ENCODE results near the gene TIAL1. TPM values are rescaled to one million over a fixed set of nuclear protein-coding genes. Genes with fewer than 3 reads are reported as not detected.

The TIAL1 gene
- total and polyA plus RNA-seq, 4 donors, result 44.0 to 149 (median 65.4) TPM

GRCh38 chr10:119640384-119640783 is 43.6 kb upstream of the TIAL1 start:
- 93% methylated on average over 6 of the region's 6 CpGs for WGBS, 2 donors
- ATAC-seq (ENCODE audit: insufficient read depth, low FRiP score) (no peak), DNase-seq (no peak)
- Histone ChIP-seq H3K27me3 (ENCODE audit: control insufficient read depth in 3 of 3, insufficient read depth in 3 of 3, low read length in 2 of 3) (no peaks in the 10 kb centered on the region), H3K9me3 (ENCODE audit: control insufficient read depth in 4 of 4, insufficient read depth in 3 of 4, low read length in 3 of 4) (peaks cover 0 to 3% (median 0%) of the 10 kb centered on the region in 4 donors), H3K36me3 (ENCODE audit: control insufficient read depth in 4 of 4, insufficient read depth in 4 of 4, low read length in 4 of 4) (no peaks in the 10 kb centered on the region), H3K4me3 (no peak overlapping the region), H3K27ac (ENCODE audit: low read depth in 1 of 2, low read length in 1 of 2) (no peak overlapping the region), H3K4me1 (ENCODE audit: control insufficient read depth in 5 of 5, insufficient read depth in 5 of 5, low read length in 5 of 5) (no peaks in the 10 kb centered on the region), H3K9ac (ENCODE audit: insufficient read depth in 1 of 2, low read length in 2 of 2) (no peak overlapping the region)
- TF ChIP-seq CTCF (IDR thresholded peaks at IDR 0.05; ENCODE audit: control extremely low read depth, extremely low read depth), result no peak

- H3K9ac ChIP-seq (ENCODE audit: insufficient read depth in 1 of 2, low read length in 2 of 2), result no peak overlapping the region
- H3K9me3 ChIP-seq (ENCODE audit: control insufficient read depth in 4 of 4, insufficient read depth in 3 of 4, low read length in 3 of 4), result no peaks in the 10 kb centered on the region
- no peak overlapping the region for H3K4me3 ChIP-seq
- no peak for TF ChIP-seq CTCF (IDR thresholded peaks at IDR 0.05; ENCODE audit: control extremely low read depth, extremely low read depth)
- H3K36me3 ChIP-seq (ENCODE audit: control insufficient read depth in 4 of 4, insufficient read depth in 4 of 4, low read length in 4 of 4), result no peaks in the 10 kb centered on the region
- no peak overlapping the region for H3K27ac ChIP-seq (ENCODE audit: low read depth in 1 of 2, low read length in 1 of 2)
- 70 to 76% methylated on average over 7 of the region's 7 CpGs for WGBS, 2 donors
- ATAC-seq (ENCODE audit: insufficient read depth, low FRiP score), result no peak
- no peaks in the 10 kb centered on the region for H3K4me1 ChIP-seq (ENCODE audit: control insufficient read depth in 5 of 5, insufficient read depth in 5 of 5, low read length in 5 of 5)
- no peaks in the 10 kb centered on the region for H3K27me3 ChIP-seq (ENCODE audit: control insufficient read depth in 3 of 3, insufficient read depth in 3 of 3, low read length in 2 of 3)
- no peak for DNase-seq
Measured at GRCh38 chr10:119638982-119639381, 42.2 kb upstream of the TIAL1 start.

DNA sequence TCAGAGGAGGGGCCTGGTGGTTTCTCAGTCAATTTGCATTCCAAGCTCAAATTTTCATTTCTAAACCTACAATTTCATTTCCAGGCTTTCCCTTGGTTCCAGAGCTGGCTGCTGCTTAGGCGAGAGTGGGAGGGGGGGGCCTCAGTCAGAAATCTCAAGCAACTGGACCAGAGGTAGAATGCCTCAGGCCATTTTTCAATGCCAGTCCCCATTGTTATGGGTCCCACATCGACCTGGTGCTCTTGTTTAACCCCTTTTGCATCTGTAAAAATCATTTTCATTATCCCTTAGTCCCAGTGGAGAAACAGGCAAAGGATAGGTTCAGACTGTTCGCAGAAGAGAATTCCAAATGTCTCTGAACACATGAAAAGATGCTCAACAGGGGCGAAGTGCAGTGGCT is 40.9 kb upstream of the TIAL1 start:
- no peak for DNase-seq
- Histone ChIP-seq H3K4me1 (ENCODE audit: control insufficient read depth in 5 of 5, insufficient read depth in 5 of 5, low read length in 5 of 5) (no peaks in the 10 kb centered on the region), H3K27ac (ENCODE audit: low read depth in 1 of 2, low read length in 1 of 2) (no peak overlapping the region), H3K9ac (ENCODE audit: insufficient read depth in 1 of 2, low read length in 2 of 2) (no peak overlapping the region), H3K4me3 (no peak overlapping the region), H3K36me3 (ENCODE audit: control insufficient read depth in 4 of 4, insufficient read depth in 4 of 4, low read length in 4 of 4) (no peaks in the 10 kb centered on the region), H3K27me3 (ENCODE audit: control insufficient read depth in 3 of 3, insufficient read depth in 3 of 3, low read length in 2 of 3) (no peaks in the 10 kb centered on the region), H3K9me3 (ENCODE audit: control insufficient read depth in 4 of 4, insufficient read depth in 3 of 4, low read length in 3 of 4) (no peaks in the 10 kb centered on the region)
- WGBS, 2 donors, result 76 to 85% methylated on average over 4 of the region's 4 CpGs
- TF ChIP-seq CTCF (IDR thresholded peaks at IDR 0.05; ENCODE audit: control extremely low read depth, extremely low read depth), result no peak
- ATAC-seq (ENCODE audit: insufficient read depth, low FRiP score), result no peak

DNA sequence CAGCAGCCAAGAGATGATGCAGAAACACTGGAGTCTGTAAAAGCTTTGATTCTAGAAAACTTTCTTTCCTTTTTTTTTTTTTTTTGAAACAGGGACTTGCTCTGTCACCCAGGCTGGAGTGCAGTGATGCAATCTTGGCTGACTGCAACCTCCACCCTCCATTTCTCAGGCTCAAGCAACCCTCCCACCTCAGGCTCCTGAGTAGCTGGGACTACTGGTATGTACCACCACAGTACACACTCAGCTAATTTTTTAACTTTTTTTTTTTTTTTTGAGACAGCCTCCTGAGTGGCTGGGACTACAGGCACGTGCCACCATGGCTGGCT is 37.4 kb upstream of the TIAL1 start:
- H3K9me3 ChIP-seq (ENCODE audit: control insufficient read depth in 4 of 4, insufficient read depth in 3 of 4, low read length in 3 of 4), result no peaks in the 10 kb centered on the region
- no peak for ATAC-seq (ENCODE audit: insufficient read depth, low FRiP score)
- no peak overlapping the region for H3K4me3 ChIP-seq
- no peaks in the 10 kb centered on the region for H3K4me1 ChIP-seq (ENCODE audit: control insufficient read depth in 5 of 5, insufficient read depth in 5 of 5, low read length in 5 of 5)
- no peak overlapping the region for H3K27ac ChIP-seq (ENCODE audit: low read depth in 1 of 2, low read length in 1 of 2)
- no peaks in the 10 kb centered on the region for H3K36me3 ChIP-seq (ENCODE audit: control insufficient read depth in 4 of 4, insufficient read depth in 4 of 4, low read length in 4 of 4)
- no peaks in the 10 kb centered on the region for H3K27me3 ChIP-seq (ENCODE audit: control insufficient read depth in 3 of 3, insufficient read depth in 3 of 3, low read length in 2 of 3)
- TF ChIP-seq CTCF (IDR thresholded peaks at IDR 0.05; ENCODE audit: control extremely low read depth, extremely low read depth), result no peak
- DNase-seq, result peak in 1 of 3 donors; percentile 30
- H3K9ac ChIP-seq (ENCODE audit: insufficient read depth in 1 of 2, low read length in 2 of 2), result no peak overlapping the region
- 68 to 93% methylated on average over 1 of the region's 1 CpG for WGBS, 2 donors
